HCT116 (cell line): ENCODE measurements around the gene RAB3B. TPM values are rescaled to one million over a fixed set of nuclear protein-coding genes. Genes with fewer than 3 reads are reported as not detected.
"Not testable (repeated sequence)": the region's sequence is repeated elsewhere in the genome, so short reads cannot be mapped to it uniquely, and the experiment has no call there.

ENCODE experiments used
- ATAC-seq: fragments of 200-7000 bp; cut with Tn5 transposase; 2 replicates; pipeline ENCODE4 v1.9.1; 2020; ENCODE audit warnings: mild to moderate bottlenecking, moderate library complexity
- BruUV-seq: library from RNA; stranded (reverse); fragments of 400-500 nt; replicated peaks from 2 replicates; lab custom pipeline; 2021; lab: Mats Ljungman, UMichigan
- CTCF ChIA-PET: fragments of 300-600 bp; sonication (Branson Sonifier 250); formaldehyde crosslinking; loops from one replicate; lab custom pipeline; 2021; ENCODE audit warnings: antibody characterized with exemption; lab: Charles Lee
- POLR2A ChIA-PET: fragments of 300-600, 350-600 bp; sonication (Branson Sonifier 250); formaldehyde crosslinking; loops from one replicate; lab custom pipeline; 2021; ENCODE audit warnings: antibody characterized with exemption; lab: Charles Lee
- RAD21 ChIA-PET, 2 experiments: fragments of 300-600 bp; sonication (Branson Sonifier 250); formaldehyde crosslinking; loops; one replicate each; lab custom pipeline; 2023; ENCODE audit warnings: low total read pairs in 2 of 2; ENCODE audit not compliant: uncharacterized antibody in 2 of 2, unreplicated experiment in 2 of 2, low non-redundant PET in 1 of 2; lab: Charles Lee
- DNase-seq: peaks from one replicate; pipeline ENCODE4 v3.0.0-alpha.2; 2010; ENCODE audit warnings: low read depth, low spot score
- H2AFZ ChIP-seq: fragments of 200-600 bp; shearing (Covaris generic), sonication (generic); 2 replicates; pipeline ENCODE4 v1.6.1; 2017; ENCODE audit warnings: low read depth, mixed run types, mixed read lengths, antibody characterized with exemption, low read length; ENCODE audit not compliant: poor library complexity, severe bottlenecking
- H3K27ac ChIP-seq: 2 replicates; pipeline ENCODE4 v1.5.1; 2012; ENCODE audit warnings: low read depth, low read length
- H3K27me3 ChIP-seq: fragments of 200-600 bp; sonication (generic); 2 replicates; pipeline ENCODE4 v1.6.1; 2016; ENCODE audit warnings: mixed run types, low read length, mixed read lengths; ENCODE audit not compliant: insufficient read depth
- H3K36me3 ChIP-seq, 2 experiments: fragments of 200-500 bp in 1 of 2; fragments of 200-600 bp in 1 of 2; sonication (Bioruptor generic) in 1 of 2; sonication (generic) in 1 of 2; 2 replicates each; pipeline versions ENCODE4 v1.5.1 to v1.6.1; 2014 to 2016; ENCODE audit warnings: low read length in 2 of 2, inconsistent platforms in 1 of 2, mixed read lengths in 1 of 2, mixed run types in 1 of 2; ENCODE audit not compliant: insufficient read depth in 2 of 2, control insufficient read depth in 1 of 2
- H3K4me1 ChIP-seq, 2 experiments: fragments of 200-600 bp in 1 of 2; sonication (generic) in 1 of 2; 2 replicates each; pipeline versions ENCODE4 v1.5.1 to v1.6.1; 2012 to 2017; ENCODE audit warnings: low read length in 2 of 2, inconsistent platforms in 1 of 2, mild to moderate bottlenecking in 1 of 2, mixed read lengths in 1 of 2, mixed run types in 1 of 2, moderate library complexity in 1 of 2; ENCODE audit not compliant: insufficient read depth in 2 of 2, control insufficient read depth in 1 of 2
- H3K4me2 ChIP-seq: fragments of 200-600 bp; sonication (generic); 2 replicates; pipeline ENCODE4 v1.6.1; 2017; ENCODE audit warnings: mixed run types, low read length, mixed read lengths
- H3K4me3 ChIP-seq, 2 experiments: fragments of 200-600 bp in 1 of 2; sonication (generic) in 1 of 2; replicated peaks in 1 of 2; 2 replicates each; pipeline ENCODE4 v1.5.1; 2011 to 2016; ENCODE audit warnings: low read length in 2 of 2, control low read depth in 1 of 2, low read depth in 1 of 2, mild to moderate bottlenecking in 1 of 2, mixed read lengths in 1 of 2, mixed run types in 1 of 2
- H3K79me2 ChIP-seq: fragments of 200-600 bp; sonication (generic); 2 replicates; pipeline ENCODE4 v1.6.1; 2017; ENCODE audit warnings: mild to moderate bottlenecking, mixed run types, low read length, moderate library complexity, mixed read lengths; ENCODE audit not compliant: insufficient read depth
- H3K9ac ChIP-seq: fragments of 200-600 bp; sonication (generic); 2 replicates; pipeline ENCODE4 v1.6.1; 2016; ENCODE audit warnings: low read length, mixed read lengths
- H3K9me2 ChIP-seq: fragments of 200-600 bp; sonication (generic), shearing (Covaris generic); 2 replicates; pipeline ENCODE4 v1.6.1; 2017; ENCODE audit warnings: mixed run types, mild to moderate bottlenecking, moderate library complexity; ENCODE audit not compliant: insufficient read depth
- H3K9me3 ChIP-seq, 2 experiments: fragments of 200-500 bp in 1 of 2; fragments of 200-600 bp in 1 of 2; sonication (Bioruptor generic) in 1 of 2; sonication (generic) in 1 of 2; 2 replicates each; pipeline ENCODE4 v1.6.1; 2014 to 2017; ENCODE audit warnings: low read length in 2 of 2, mixed read lengths in 2 of 2, inconsistent platforms in 1 of 2, low read depth in 1 of 2, mild to moderate bottlenecking in 1 of 2, mixed run types in 1 of 2, moderate library complexity in 1 of 2; ENCODE audit not compliant: control insufficient read depth in 1 of 2, insufficient read depth in 1 of 2
- H4K20me1 ChIP-seq: fragments of 200-600 bp; sonication (generic), shearing (Covaris generic); 2 replicates; pipeline ENCODE4 v1.6.1; 2017; ENCODE audit warnings: mixed run types, mild to moderate bottlenecking, moderate library complexity; ENCODE audit not compliant: insufficient read depth
- CTCF ChIP-seq, 3 experiments: fragments of 200-600 bp in 1 of 3; sonication (generic) in 1 of 3; IDR thresholded peaks in 2 of 3; conservative IDR thresholded peaks in 1 of 3; 2 replicates each; pipeline ENCODE4 v1.5.1; 2012 to 2017; ENCODE audit warnings: low read depth in 2 of 3, low read length in 2 of 3, antibody characterized with exemption in 1 of 3, borderline replicate concordance in 1 of 3, control low read depth in 1 of 3, mild to moderate bottlenecking in 1 of 3, mixed read lengths in 1 of 3, mixed run types in 1 of 3, moderate library complexity in 1 of 3; ENCODE audit not compliant: insufficient read depth in 1 of 3
- FOSL1 ChIP-seq: IDR thresholded peaks from 2 replicates; pipeline ENCODE4 v1.6.1; 2012; ENCODE audit warnings: low read depth
- JUND ChIP-seq: IDR thresholded peaks from 2 replicates; pipeline ENCODE4 v1.6.1; 2012
- MAX ChIP-seq: IDR thresholded peaks from 2 replicates; pipeline ENCODE4 v1.6.1; 2012
- ZFX ChIP-seq: fragments of 450-650 bp; IDR thresholded peaks from 2 replicates; pipeline ENCODE4 v1.6.1; 2017
- ZNF274 ChIP-seq: fragments of 200-500 bp; sonication (Bioruptor generic); IDR thresholded peaks from 2 replicates; pipeline ENCODE4 v1.6.1; 2014; ENCODE audit warnings: mild to moderate bottlenecking, low read depth, low read length, inconsistent platforms
- intact Hi-C: fragments of 100-400 bp; cut with micrococcal nuclease; formaldehyde crosslinking; loops from 2 replicates; pipeline ENCODE4 v1.10.0; 2022
- total RNA-seq: library from RNA; stranded (reverse); gene quantifications from one replicate; pipeline ENCODE4 v1.2.1, GENCODE V29; 2021; ENCODE audit not compliant: unreplicated experiment

Gene RAB3B
- total RNA-seq, 1 experiment from 2014 or later: 15.1 TPM

GRCh38 chr1:52005548-52005947, 15.0 kb upstream of the RAB3B start:
- H3K9me2 ChIP-seq, H3K9ac ChIP-seq, H3K4me3 ChIP-seq, RAD21 ChIA-PET, ATAC-seq, H3K9me3 ChIP-seq, H3K27ac ChIP-seq, H3K79me2 ChIP-seq, H3K36me3 ChIP-seq, BruUV-seq, H3K27me3 ChIP-seq, POLR2A ChIA-PET, H3K4me2 ChIP-seq, H3K4me1 ChIP-seq, DNase-seq, H4K20me1 ChIP-seq, H2AFZ ChIP-seq: not testable (repeated sequence)
- intact Hi-C loops: loop anchor here (10.0 kb wide), 1 partner anchor 381 kb away; no protein-coding TSS in a partner anchor
- CTCF ChIA-PET: interaction anchor here (1.2 kb wide), 1 partner anchor 108 kb away, joined by 4 read pairs; no protein-coding TSS in a partner anchor

- TF ChIP-seq JUND: no peak
- no peak for TF ChIP-seq FOSL1
- TF ChIP-seq MAX: no peak
- no peak for TF ChIP-seq ZFX
- TF ChIP-seq ZNF274: no peak
- TF ChIP-seq CTCF (IDR thresholded peaks at IDR 0.05 in 2 of 3, conservative IDR thresholded peaks at IDR 0.05 in 1 of 3; ENCODE audit: borderline replicate concordance in 1 of 3, insufficient read depth in 1 of 3, low read depth in 2 of 3, low read length in 2 of 3): no peak
- TF ChIP-seq, all 23 proteins: peak for 0
- Histone ChIP-seq H4K20me1 (no peaks in the 10 kb centered on the region), H3K9ac (no peak overlapping the region), H3K4me2 (no peak overlapping the region), H3K9me3 (no peaks in the 10 kb centered on the region), H3K79me2 (no peaks in the 10 kb centered on the region), H3K4me1 (no peaks in the 10 kb centered on the region; a peak in 1 of 4 replicates), H3K36me3 (no peaks in the 10 kb centered on the region), H2AFZ (no peak overlapping the region), H3K27me3 (no peaks in the 10 kb centered on the region), H3K9me2 (no peaks in the 10 kb centered on the region), H3K27ac (no peak overlapping the region), H3K4me3 (no peak overlapping the region)
- ChIA-PET RAD21 (no interaction called here), POLR2A (no interaction called here), CTCF (no interaction called here)
- BruUV-seq: no TSS peak
- ATAC-seq (no peak), DNase-seq (no peak)
- intact Hi-C loops: loop anchor here (10.0 kb wide), 1 partner anchor 379 kb away; no protein-coding TSS in a partner anchor
These were observed 13.4 kb upstream of the RAB3B start for GRCh38 chr1:52003877-52004276.
